ENCODE data around the gene TEX19. TPM values are rescaled to one million over a fixed set of nuclear protein-coding genes. Genes with fewer than 3 reads are reported as not detected.

Gene TEX19
- total RNA-seq, 3 donors from 2014 or later (not counting 1 experiment from before 2014, with no cell fraction given): not detected

DNA sequence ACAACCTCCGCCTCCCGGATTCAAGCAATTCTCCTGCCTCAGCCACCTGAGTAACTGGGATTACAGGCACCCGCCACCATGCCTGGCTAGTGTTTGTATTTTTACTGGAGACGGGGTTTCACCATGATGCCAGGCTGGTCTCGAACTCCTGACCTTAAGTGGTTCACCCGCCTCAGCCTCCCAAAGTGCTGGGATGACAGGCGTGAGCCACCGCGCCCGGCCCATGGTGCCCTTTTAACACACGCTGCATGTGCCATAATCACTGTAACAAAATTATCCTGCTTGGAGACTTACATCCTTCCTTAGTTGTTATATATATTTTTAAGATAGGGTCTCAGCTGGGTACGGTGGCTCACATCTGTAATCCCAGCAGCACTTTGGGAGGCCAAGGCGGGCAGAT, 47.1 kb upstream of the TEX19 start:
- H3K4me1 ChIP-seq (ENCODE audit: control insufficient read depth, insufficient read depth, low read length): peaks cover 44% of the 10 kb centered on the region
- no peak overlapping the region for H3K4me3 ChIP-seq (ENCODE audit: low read length)
- DNase-seq (no peak), ATAC-seq (no peak)
- Mint-ChIP-seq H3K4me1 (peaks cover 20 to 54% of the 10 kb centered on the region in 2 donors), H3K27me3 (ENCODE audit: low read depth in 2 of 2) (no peaks in the 10 kb centered on the region), H3K27ac (no peak overlapping the region), H3K9me3 (no peaks in the 10 kb centered on the region), H3K36me3 (no peaks in the 10 kb centered on the region), H3K4me3 (no peak overlapping the region)
- 96% methylated on average over 13 of the region's 13 CpGs for whole genome bisulfite sequencing (ENCODE audit: insufficient coverage)
- H3K36me3 ChIP-seq (ENCODE audit: control insufficient read depth, insufficient read depth, low read length): peaks cover 17% of the 10 kb centered on the region
- H3K27ac ChIP-seq (ENCODE audit: low read length): no peak overlapping the region
- TF ChIP-seq, protein P1, sequence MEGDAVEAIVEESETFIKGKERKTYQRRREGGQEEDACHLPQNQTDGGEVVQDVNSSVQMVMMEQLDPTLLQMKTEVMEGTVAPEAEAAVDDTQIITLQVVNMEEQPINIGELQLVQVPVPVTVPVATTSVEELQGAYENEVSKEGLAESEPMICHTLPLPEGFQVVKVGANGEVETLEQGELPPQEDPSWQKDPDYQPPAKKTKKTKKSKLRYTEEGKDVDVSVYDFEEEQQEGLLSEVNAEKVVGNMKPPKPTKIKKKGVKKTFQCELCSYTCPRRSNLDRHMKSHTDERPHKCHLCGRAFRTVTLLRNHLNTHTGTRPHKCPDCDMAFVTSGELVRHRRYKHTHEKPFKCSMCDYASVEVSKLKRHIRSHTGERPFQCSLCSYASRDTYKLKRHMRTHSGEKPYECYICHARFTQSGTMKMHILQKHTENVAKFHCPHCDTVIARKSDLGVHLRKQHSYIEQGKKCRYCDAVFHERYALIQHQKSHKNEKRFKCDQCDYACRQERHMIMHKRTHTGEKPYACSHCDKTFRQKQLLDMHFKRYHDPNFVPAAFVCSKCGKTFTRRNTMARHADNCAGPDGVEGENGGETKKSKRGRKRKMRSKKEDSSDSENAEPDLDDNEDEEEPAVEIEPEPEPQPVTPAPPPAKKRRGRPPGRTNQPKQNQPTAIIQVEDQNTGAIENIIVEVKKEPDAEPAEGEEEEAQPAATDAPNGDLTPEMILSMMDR (IDR thresholded peaks at IDR 0.05): no peak
- H3K9me3 ChIP-seq (ENCODE audit: control insufficient read depth, insufficient read depth, low read length): no peaks in the 10 kb centered on the region
- no peaks in the 10 kb centered on the region for H3K27me3 ChIP-seq (ENCODE audit: control insufficient read depth, insufficient read depth, low read length)
- intact Hi-C loops (cut with micrococcal nuclease): no loop called here

DNA sequence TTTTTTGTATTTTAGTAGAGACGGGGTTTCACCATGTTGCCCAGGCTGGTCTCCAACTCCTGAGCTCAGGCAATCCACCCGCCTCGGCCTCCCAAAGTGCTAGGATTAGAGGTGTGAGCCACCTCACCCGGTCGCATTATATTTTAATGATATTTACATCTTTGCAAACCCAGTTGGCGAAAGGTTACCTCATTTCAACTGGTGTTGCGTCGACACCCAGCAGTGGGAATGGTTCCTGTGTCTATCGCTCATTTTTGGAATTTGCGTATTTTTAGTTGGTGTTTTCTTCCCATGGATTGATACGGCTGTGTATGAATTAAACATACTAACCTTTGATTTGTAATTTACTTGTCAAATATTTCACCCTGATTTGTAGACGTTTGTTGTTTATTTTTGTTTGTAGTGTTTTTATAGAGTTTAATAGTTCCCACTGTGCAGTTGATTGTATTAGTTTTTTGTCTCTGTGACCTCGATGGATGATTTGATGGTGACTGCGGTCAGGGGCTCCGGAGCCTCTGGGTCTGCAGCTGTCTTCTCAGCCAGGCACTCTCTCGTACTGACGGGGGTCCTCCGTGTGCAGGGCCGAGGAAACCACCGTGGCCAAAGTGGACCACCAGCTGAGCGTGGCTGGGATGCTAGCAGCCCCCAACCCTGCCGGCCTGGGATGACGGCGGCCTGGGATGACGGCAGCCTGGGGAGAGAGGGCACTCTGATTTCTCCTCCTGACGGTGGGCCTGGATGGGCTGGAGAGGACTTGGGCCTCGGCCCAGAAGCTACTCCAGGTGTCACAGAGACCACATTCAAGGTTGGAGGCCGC, 45.6 kb upstream of the TEX19 start:
- TF ChIP-seq, protein P1 (IDR thresholded peaks at IDR 0.05): no peak
- no peak overlapping the region for H3K4me3 ChIP-seq (ENCODE audit: low read length)
- Mint-ChIP-seq H3K27ac (peak overlapping the region in 1 of 2 donors; percentile 26), H3K27me3 (ENCODE audit: low read depth in 2 of 2) (no peaks in the 10 kb centered on the region), H3K9me3 (no peaks in the 10 kb centered on the region), H3K4me3 (peak overlapping the region; percentile 55), H3K4me1 (peaks cover 14 to 48% of the 10 kb centered on the region in 2 donors), H3K36me3 (no peaks in the 10 kb centered on the region)
- peaks cover 44% of the 10 kb centered on the region for H3K4me1 ChIP-seq (ENCODE audit: control insufficient read depth, insufficient read depth, low read length)
- DNase-seq (no peak), ATAC-seq (no peak)
- no peaks in the 10 kb centered on the region for H3K9me3 ChIP-seq (ENCODE audit: control insufficient read depth, insufficient read depth, low read length)
- H3K36me3 ChIP-seq (ENCODE audit: control insufficient read depth, insufficient read depth, low read length): peaks cover 17% of the 10 kb centered on the region
- WGBS (ENCODE audit: insufficient coverage): 93% methylated on average over 28 of the region's 28 CpGs
- H3K27ac ChIP-seq (ENCODE audit: low read length): no peak overlapping the region
- no peaks in the 10 kb centered on the region for H3K27me3 ChIP-seq (ENCODE audit: control insufficient read depth, insufficient read depth, low read length)
- intact Hi-C loops (cut with micrococcal nuclease): no loop called here

DNA sequence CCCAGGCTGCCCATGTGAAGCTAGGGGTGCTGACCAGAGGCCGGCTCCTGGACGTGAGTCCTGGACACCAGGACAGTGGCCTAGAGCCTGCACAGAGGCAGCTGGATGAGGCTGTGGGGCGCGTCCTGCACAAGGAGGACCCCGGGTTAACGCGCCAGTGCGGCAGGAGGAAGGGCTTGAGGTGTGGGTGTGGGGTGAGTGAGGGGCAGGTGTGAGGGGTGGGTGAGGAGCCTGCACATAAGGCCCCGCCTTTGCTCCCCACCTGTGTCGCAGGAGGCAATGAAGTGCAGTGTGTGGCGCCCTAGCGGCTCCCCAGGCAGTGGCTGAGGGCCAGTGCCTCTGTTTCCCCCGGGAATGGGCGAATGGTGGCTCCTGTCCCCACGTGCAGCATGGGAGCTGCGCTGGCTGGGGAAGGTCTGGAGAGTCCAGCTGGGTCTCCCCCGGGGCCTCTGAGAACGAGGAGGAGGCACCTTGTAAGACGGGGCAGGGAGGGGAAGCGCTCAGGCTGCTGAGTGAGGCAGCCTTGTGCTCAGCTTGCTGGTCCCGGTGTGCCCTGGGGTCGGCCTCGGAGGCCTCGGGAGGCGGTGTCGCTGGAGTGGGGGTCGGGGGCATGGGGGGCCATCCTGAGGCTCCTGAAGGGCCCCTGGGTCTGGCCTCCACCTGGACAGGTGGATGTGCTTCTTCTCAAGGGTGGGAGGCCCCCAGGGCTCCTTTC, 44.9 kb upstream of the TEX19 start:
- peak overlapping the region; percentile 49 for H3K4me3 Mint-ChIP-seq
- Histone ChIP-seq H3K9me3 (ENCODE audit: control insufficient read depth, insufficient read depth, low read length) (no peaks in the 10 kb centered on the region), H3K4me3 (ENCODE audit: low read length) (no peak overlapping the region), H3K36me3 (ENCODE audit: control insufficient read depth, insufficient read depth, low read length) (peaks cover 17% of the 10 kb centered on the region), H3K27me3 (ENCODE audit: control insufficient read depth, insufficient read depth, low read length) (no peaks in the 10 kb centered on the region), H3K27ac (ENCODE audit: low read length) (no peak overlapping the region), H3K4me1 (ENCODE audit: control insufficient read depth, insufficient read depth, low read length) (peaks cover 51% of the 10 kb centered on the region)
- H3K9me3 Mint-ChIP-seq: no peaks in the 10 kb centered on the region
- DNase-seq (no peak), ATAC-seq (no peak)
- WGBS (ENCODE audit: insufficient coverage): 64% methylated on average over 27 of the region's 27 CpGs
- peaks cover 14 to 41% of the 10 kb centered on the region in 2 donors for H3K4me1 Mint-ChIP-seq
- H3K36me3 Mint-ChIP-seq: no peaks in the 10 kb centered on the region
- intact Hi-C loops (cut with micrococcal nuclease): no loop called here
- H3K27ac Mint-ChIP-seq: peak overlapping the region in 1 of 2 donors; percentile 23
- no peaks in the 10 kb centered on the region for H3K27me3 Mint-ChIP-seq (ENCODE audit: low read depth in 2 of 2)
- TF ChIP-seq, protein P1 (IDR thresholded peaks at IDR 0.05): no peak

Data from natural killer cell (primary cell).